GM10847 (cell line): ENCODE measurements around the gene MAP4K4.

Experiments
- POLR2A ChIP-seq: IDR thresholded peaks from 2 replicates; pipeline ENCODE4 v1.6.1; 2011; ENCODE audit not compliant: insufficient read length; ENCODE audit errors: extremely low read depth

The MAP4K4 gene

DNA sequence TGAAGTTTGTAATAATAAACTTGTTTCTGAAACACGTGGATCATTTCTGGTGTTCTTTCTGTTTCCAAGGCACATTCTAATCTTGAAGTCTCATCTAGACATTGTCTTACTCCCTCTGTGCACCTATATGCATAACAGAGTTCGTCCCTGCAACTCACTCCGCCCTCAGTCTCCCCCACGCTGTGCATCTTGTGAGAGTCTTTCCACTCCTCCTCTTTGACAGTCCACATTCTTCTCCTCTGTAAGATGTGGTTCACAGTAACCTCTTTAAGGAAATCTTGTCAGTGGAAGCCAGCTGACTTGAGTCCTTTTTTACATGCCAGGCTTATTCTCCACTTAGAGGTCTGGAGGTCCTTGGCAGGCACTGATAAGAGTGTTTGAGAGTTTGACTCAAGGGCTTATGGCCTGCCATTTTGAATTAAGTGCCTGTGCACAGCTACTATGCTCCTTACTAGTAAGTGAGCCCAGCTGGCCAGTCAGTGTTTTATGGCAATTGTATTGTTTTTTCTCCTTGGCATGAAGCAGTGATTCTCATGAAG lies 185.3 kb downstream of the MAP4K4 start:
- no peak for TF ChIP-seq POLR2A

DNA sequence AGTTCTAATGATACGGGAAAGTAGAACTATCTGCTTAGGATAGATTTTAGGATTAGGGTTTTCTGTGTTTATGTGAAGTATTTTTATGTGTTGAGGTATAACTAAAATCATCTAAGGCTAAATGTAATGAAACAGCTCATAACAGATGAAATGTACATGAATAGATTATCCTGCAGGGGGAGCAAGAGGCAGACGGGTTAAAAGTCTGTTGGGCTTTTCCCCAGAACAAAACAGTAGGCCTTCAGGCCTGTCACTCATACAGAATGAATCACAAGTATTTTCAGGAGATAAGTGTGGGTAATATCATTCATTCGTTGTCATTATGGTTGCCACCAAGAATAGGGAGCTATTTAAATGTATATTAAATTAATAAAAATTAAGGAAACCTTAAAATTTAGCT lies 186.4 kb downstream of the MAP4K4 start:
- TF ChIP-seq POLR2A: no peak

- TF ChIP-seq POLR2A: no peak
These were observed 186.9 kb downstream of the MAP4K4 start for GRCh38 chr2:101884423-101884822.

- no peak for TF ChIP-seq POLR2A
These were observed 189.8 kb downstream of the MAP4K4 start for GRCh38 chr2:101887328-101887727.

DNA sequence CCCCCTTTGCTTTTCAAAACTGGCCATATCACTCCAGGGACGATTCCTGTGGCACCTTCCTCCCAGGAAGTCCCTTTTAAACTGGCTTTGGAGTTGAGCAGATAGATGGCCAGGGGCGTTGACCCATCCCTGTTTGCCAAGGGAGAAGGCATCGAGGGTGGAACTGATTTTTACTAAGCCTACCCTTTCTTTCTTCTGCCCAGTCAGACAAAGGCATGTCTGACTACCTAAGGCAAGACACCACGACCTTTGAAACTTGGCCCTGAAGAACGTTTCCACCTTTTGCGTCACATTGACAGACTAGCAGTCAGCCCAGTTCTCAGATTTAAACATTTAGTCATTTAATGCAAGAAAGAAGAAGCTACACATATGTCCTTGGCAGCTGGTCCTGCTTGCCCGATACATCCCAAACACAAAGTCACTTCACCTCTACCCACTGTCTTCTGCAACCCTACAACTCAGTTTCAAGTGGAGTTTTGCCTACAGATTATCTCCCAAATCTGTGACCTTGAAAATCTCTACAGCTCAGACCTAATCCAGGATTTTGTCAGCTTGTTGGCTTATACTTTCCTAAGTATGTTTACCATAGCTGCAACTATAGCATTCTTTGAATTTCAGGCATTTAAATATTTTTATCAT lies 192.1 kb downstream of the MAP4K4 start:
- TF ChIP-seq POLR2A: no peak

- no peak for TF ChIP-seq POLR2A
These were observed 194.9 kb downstream of the MAP4K4 start for GRCh38 chr2:101892377-101892776.

DNA sequence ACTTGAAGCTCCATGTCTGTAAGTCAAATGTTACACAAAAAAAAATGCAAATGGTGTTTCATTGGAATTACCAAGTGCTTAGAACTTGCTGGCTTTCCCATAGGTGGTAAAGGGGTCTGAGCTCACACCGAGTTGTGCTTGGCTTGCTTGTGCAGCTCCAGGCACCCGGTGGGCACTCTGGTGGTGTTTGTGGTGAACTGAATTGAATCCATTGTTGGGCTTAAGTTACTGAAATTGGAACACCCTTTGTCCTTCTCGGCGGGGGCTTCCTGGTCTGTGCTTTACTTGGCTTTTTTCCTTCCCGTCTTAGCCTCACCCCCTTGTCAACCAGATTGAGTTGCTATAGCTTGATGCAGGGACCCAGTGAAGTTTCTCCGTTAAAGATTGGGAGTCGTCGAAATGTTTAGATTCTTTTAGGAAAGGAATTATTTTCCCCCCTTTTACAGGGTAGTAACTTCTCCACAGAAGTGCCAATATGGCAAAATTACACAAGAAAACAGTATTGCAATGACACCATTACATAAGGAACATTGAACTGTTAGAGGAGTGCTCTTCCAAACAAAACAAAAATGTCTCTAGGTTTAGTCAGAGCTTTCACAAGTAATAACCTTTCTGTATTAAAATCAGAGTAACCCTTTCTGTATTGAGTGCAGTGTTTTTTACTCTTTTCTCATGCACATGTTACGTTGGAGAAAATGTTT lies 196.3 kb downstream of the MAP4K4 start:
- no peak for TF ChIP-seq POLR2A

- TF ChIP-seq POLR2A: no peak
These were observed 197.5 kb downstream of the MAP4K4 start for GRCh38 chr2:101895039-101895438.

- no peak for TF ChIP-seq POLR2A
These were observed 198.4 kb downstream of the MAP4K4 start for GRCh38 chr2:101895819-101896322.

GRCh38 chr2:101897301-101897700 lies 199.8 kb downstream of the MAP4K4 start:
- TF ChIP-seq POLR2A: no peak

DNA sequence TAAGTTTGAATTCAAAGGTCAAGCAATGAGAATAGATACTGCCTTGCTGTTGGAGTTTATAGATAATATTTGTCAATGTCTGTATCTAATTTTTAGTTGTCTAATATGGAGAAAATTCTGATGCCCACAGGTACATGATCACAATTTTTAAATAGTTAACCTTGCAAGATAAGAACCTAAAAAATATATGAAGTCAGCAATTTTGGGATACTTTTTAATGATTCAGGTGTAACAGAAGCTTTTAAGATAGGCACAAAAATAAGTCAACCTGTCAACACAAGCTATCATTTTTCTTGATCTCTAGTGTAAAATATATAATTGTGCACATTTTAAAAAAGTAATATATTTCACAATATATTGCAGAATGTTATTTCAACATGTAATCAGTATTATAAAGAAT lies 201.8 kb downstream of the MAP4K4 start:
- no peak for TF ChIP-seq POLR2A

DNA sequence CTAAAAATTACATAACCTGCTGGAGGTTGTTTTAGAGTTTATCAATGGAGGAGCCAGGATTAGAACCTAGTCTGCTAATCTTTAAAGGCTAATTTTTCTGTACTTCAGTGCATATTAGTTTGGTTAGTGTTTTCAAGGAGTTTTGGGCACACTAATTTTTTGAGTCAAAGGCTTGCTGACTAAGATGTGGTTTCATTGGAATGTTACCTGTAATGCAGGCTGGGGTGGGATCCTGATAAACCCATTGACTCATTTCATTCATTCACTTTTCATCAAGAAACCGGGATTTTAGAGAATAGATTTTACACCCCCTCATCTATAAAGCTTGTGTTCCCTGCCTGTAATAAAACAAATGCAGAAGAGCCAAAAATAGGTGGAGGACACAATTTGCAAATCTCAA lies 202.4 kb downstream of the MAP4K4 start:
- no peak for TF ChIP-seq POLR2A

- no peak for TF ChIP-seq POLR2A
These were observed 202.9 kb downstream of the MAP4K4 start for GRCh38 chr2:101900375-101900774.

DNA sequence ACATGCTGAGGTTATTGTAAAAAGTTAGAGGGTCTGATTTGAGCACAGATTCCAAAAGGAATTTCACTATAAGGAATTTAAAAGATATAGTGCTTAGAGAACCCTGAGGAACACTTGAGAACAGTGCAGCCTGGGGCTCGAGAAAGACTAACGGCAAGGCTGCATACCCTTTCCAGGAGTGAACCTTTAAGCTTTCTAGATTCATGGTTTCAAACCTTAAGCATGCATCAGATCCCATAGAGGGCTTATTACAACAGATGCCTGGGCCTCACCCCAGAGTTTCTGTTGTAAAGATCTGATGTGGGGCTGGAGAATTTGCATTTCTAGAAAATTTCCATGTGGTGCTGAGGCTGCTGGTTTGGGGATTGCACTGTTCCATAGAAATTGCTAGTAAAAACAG lies 203.7 kb downstream of the MAP4K4 start:
- no peak for TF ChIP-seq POLR2A

DNA sequence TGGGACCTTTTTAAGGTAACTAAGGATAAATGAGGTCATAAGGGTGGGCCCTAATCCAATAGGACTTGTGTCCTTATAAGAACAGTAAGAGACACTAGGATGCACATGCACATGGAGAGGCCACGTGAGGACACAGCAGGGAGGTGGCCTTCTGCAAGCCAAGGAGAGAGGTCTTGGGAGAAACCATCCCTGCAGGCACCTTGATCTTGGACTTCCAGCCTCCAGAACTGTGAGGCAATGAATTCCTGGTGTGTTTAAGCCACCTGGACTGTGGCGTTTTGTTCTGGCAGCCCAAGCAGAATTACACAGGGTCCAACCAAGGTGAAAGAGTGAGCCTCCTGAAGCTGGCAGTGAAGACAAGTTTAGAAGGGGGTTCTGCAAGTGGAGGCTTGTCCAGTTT lies 204.7 kb downstream of the MAP4K4 start:
- TF ChIP-seq POLR2A: no peak

DNA sequence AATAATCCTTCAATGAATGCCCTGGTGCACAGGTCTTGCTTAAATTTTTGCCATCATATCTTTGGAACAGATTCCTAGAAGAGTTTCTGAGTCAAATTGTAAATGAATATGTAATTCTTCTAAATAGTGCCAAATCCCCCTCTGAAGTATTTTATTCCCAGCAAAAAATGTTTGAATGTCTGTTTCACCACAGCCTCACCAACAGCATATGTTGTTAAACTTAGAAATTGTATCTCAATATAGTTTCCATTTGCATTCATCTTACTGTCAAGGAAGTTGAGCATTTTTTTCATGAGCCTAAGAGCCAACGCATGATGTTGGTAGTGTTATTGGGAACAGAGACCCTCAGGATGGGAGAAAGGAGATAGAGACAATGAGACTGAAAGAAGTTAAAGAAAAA lies 207.4 kb downstream of the MAP4K4 start:
- no peak for TF ChIP-seq POLR2A
